Endometrium (tissue), 2 donors: ENCODE measurements around the gene MAP3K13.
"Not testable (repeated sequence)": the region's sequence is repeated elsewhere in the genome, so short reads cannot be mapped to it uniquely, and the experiment has no call there.

ENCODE experiments used
- FAIRE-seq: peaks from 2 replicates; lab custom pipeline; 2012; peaks lifted over from hg19 to GRCh38; lab: Jason Lieb, UNC
- donor health status: control.
- donor health status: control.

Gene MAP3K13

GRCh38 chr3:185451432-185451831 is 88.5 kb downstream of the MAP3K13 start:
- not testable (repeated sequence) for FAIRE-seq

- no peak for FAIRE-seq
These were observed 94.4 kb downstream of the MAP3K13 start for GRCh38 chr3:185457376-185457775.

- FAIRE-seq: no peak
These were observed 97.4 kb downstream of the MAP3K13 start for GRCh38 chr3:185460309-185460708.

GRCh38 chr3:185460719-185461350 is 97.9 kb downstream of the MAP3K13 start:
- FAIRE-seq: no peak

- FAIRE-seq: no peak
These were observed 102.5 kb downstream of the MAP3K13 start for GRCh38 chr3:185465471-185465870.

- not testable (repeated sequence) for FAIRE-seq
These were observed 103.2 kb downstream of the MAP3K13 start for GRCh38 chr3:185466123-185466522.

GRCh38 chr3:185469542-185469941 is 106.6 kb downstream of the MAP3K13 start:
- FAIRE-seq: no peak

GRCh38 chr3:185470323-185470722 is 107.4 kb downstream of the MAP3K13 start:
- FAIRE-seq: no peak

- no peak for FAIRE-seq
These were observed 110.4 kb downstream of the MAP3K13 start for GRCh38 chr3:185473290-185473815.

GRCh38 chr3:185474922-185475321 is 112.0 kb downstream of the MAP3K13 start:
- not testable (repeated sequence) for FAIRE-seq

GRCh38 chr3:185477316-185477715 is 114.4 kb downstream of the MAP3K13 start:
- FAIRE-seq: no peak

GRCh38 chr3:185479373-185479945 is 116.5 kb downstream of the MAP3K13 start:
- FAIRE-seq: no peak

- FAIRE-seq: no peak
These were observed 121.4 kb downstream of the MAP3K13 start for GRCh38 chr3:185484296-185484695.

- no peak for FAIRE-seq
These were observed 123.5 kb downstream of the MAP3K13 start for GRCh38 chr3:185486394-185486793.

GRCh38 chr3:185488465-185488864 is 125.5 kb downstream of the MAP3K13 start:
- FAIRE-seq: no peak

GRCh38 chr3:185489462-185489861 is 126.5 kb downstream of the MAP3K13 start:
- no peak for FAIRE-seq

- FAIRE-seq: no peak
These were observed 127.3 kb downstream of the MAP3K13 start for GRCh38 chr3:185490241-185490640.

- FAIRE-seq: no peak
These were observed 135.8 kb downstream of the MAP3K13 start, which contains the start of gene TMEM41A for GRCh38 chr3:185498503-185499396. TSS of gene TMEM41A (minus strand) at chr3:185499035. CDS start at chr3:185498961, 74 bp downstream.

- no peak for FAIRE-seq
These were observed 140.1 kb downstream of the MAP3K13 start for GRCh38 chr3:185502987-185503386.

GRCh38 chr3:185503521-185503920 is 140.6 kb downstream of the MAP3K13 start:
- FAIRE-seq: no peak

GRCh38 chr3:185504636-185505035 is 141.7 kb downstream of the MAP3K13 start:
- FAIRE-seq: no peak

GRCh38 chr3:185507883-185508282 is 144.9 kb downstream of the MAP3K13 start:
- no peak for FAIRE-seq
